ENCODE measurements around the gene PDE6G. TPM values are rescaled to one million over a fixed set of nuclear protein-coding genes. Genes with fewer than 3 reads are reported as not detected.

Gene PDE6G
- total and polyA plus RNA-seq, 2 of the 13 experiments (the other 11 are each of a cell fraction or from before 2014, with no cell fraction given), result 1.4 to 6.7 TPM

GRCh38 chr17:81690066-81690465 is 33.7 kb upstream of the PDE6G start:
- ChIA-PET POLR2A (no interaction called here), CTCF (ENCODE audit: low intra/inter-chr PET ratio, low total read pairs) (no interaction called here)
- no peaks in the 10 kb centered on the region for H4K20me1 ChIP-seq (ENCODE audit: insufficient read depth, low read length)
- no TSS peak for BruUV-seq (replicated peaks)
- TF ChIP-seq ZIK1 (CRISPR knock-in tag; IDR thresholded peaks at IDR 0.05; ENCODE audit: borderline replicate concordance, low read depth) (no peak), RBFOX2 (IDR thresholded peaks at IDR 0.05; ENCODE audit: low read depth, low read length) (peak; percentile 12; the same call in 1 of the 2 replicates), ZNF276 (CRISPR knock-in tag; IDR thresholded peaks at IDR 0.05; ENCODE audit: low read depth) (no peak)
- no peak overlapping the region for H3K4me2 ChIP-seq (ENCODE audit: low read depth, low read length)
- ATAC-seq (no peak), FAIRE-seq (no peak), DNase-seq (ENCODE audit: low spot score) (no peak)
- no peak overlapping the region for H3K9ac ChIP-seq (ENCODE audit: insufficient read depth, low read depth, low read length)
- peaks cover 10% of the 10 kb centered on the region for H3K79me2 ChIP-seq (ENCODE audit: insufficient read depth, low read length)
- intact Hi-C loops (cut with micrococcal nuclease; ENCODE audit: unreplicated experiment) (no loop called here), in situ Hi-C loops (cut with HindIII; ENCODE audit: extremely low pct_ligation_motif_present, low pct_unique_long_range_greater_than_20kb) (no loop called here)
- peaks cover 9% of the 10 kb centered on the region for H3K4me1 ChIP-seq (ENCODE audit: insufficient read depth, low read length)
- H3K27me3 ChIP-seq (ENCODE audit: control insufficient read depth in 1 of 2, insufficient read depth in 2 of 2, low read length in 2 of 2), result no peaks in the 10 kb centered on the region; a peak in 1 of 5 replicates
- no peak overlapping the region for H3K27ac ChIP-seq (ENCODE audit: extremely low read length, insufficient read depth, low read length)
- WGBS (ENCODE audit: low lambda C conversion rate), result 97% methylated on average over 18 of the region's 18 CpGs
- H3K9me3 ChIP-seq (ENCODE audit: low read length), result no peaks in the 10 kb centered on the region
- H3K4me3 ChIP-seq (replicated peaks in 1 of 3; ENCODE audit: insufficient read depth in 1 of 3, low read depth in 2 of 3, low read length in 3 of 3), result no peak overlapping the region
- H3K36me3 ChIP-seq (replicated peaks in 1 of 2; ENCODE audit: control insufficient read depth in 1 of 2, insufficient read depth in 2 of 2, low read length in 2 of 2), result peaks cover 71 to 93% of the 10 kb centered on the region in 2 experiments; a peak in 4 of 5 replicates
- H2AFZ ChIP-seq (ENCODE audit: low read length), result no peak overlapping the region

- H3K9ac ChIP-seq (ENCODE audit: insufficient read depth, low read depth, low read length), result no peak overlapping the region
- peaks cover 58 to 78% of the 10 kb centered on the region in 2 experiments; a peak in 4 of 5 replicates for H3K36me3 ChIP-seq (replicated peaks in 1 of 2; ENCODE audit: control insufficient read depth in 1 of 2, insufficient read depth in 2 of 2, low read length in 2 of 2)
- no peak overlapping the region for H3K27ac ChIP-seq (ENCODE audit: extremely low read length, insufficient read depth, low read length)
- H3K27me3 ChIP-seq (ENCODE audit: control insufficient read depth in 1 of 2, insufficient read depth in 2 of 2, low read length in 2 of 2), result no peaks in the 10 kb centered on the region; a peak in 2 of 5 replicates
- ATAC-seq (no peak), DNase-seq (ENCODE audit: low spot score) (no peak), FAIRE-seq (no peak)
- in situ Hi-C loops (cut with HindIII; ENCODE audit: extremely low pct_ligation_motif_present, low pct_unique_long_range_greater_than_20kb) (no loop called here), intact Hi-C loops (cut with micrococcal nuclease; ENCODE audit: unreplicated experiment) (no loop called here)
- over 99% methylated on average over 12 of the region's 14 CpGs for WGBS (ENCODE audit: low lambda C conversion rate)
- CTCF ChIA-PET (ENCODE audit: low intra/inter-chr PET ratio, low total read pairs), result no interaction called here
- BruUV-seq (replicated peaks), result no TSS peak
- POLR2A ChIA-PET, result no interaction called here
- no peaks in the 10 kb centered on the region for H4K20me1 ChIP-seq (ENCODE audit: insufficient read depth, low read length)
- H2AFZ ChIP-seq (ENCODE audit: low read length), result no peak overlapping the region
- H3K9me3 ChIP-seq (ENCODE audit: low read length), result no peaks in the 10 kb centered on the region
- H3K4me1 ChIP-seq (ENCODE audit: insufficient read depth, low read length), result peaks cover 17% of the 10 kb centered on the region
- H3K4me3 ChIP-seq (replicated peaks in 1 of 3; ENCODE audit: insufficient read depth in 1 of 3, low read depth in 2 of 3, low read length in 3 of 3), result no peak overlapping the region
- H3K79me2 ChIP-seq (ENCODE audit: insufficient read depth, low read length), result peaks cover 22% of the 10 kb centered on the region
- no peak overlapping the region for H3K4me2 ChIP-seq (ENCODE audit: low read depth, low read length)
- TF ChIP-seq HOXA7 (CRISPR knock-in tag; IDR thresholded peaks at IDR 0.05), result no peak
- no peak for TF ChIP-seq ZNF768 (CRISPR knock-in tag; IDR thresholded peaks at IDR 0.05)
Measured at GRCh38 chr17:81688616-81689015, 32.3 kb upstream of the PDE6G start.
